ENCODE measurements around the gene DISP2. TPM values are rescaled to one million over a fixed set of nuclear protein-coding genes. Genes with fewer than 3 reads are reported as not detected.

Gene DISP2
- total RNA-seq, 3 donors from 2014 or later: 0.03 to 0.26 (median 0.08) TPM

- H3K9me3 Mint-ChIP-seq: no peaks in the 10 kb centered on the region
- DNase-seq (no peak), ATAC-seq (no peak)
- no peaks in the 10 kb centered on the region for H3K4me1 Mint-ChIP-seq (ENCODE audit: low read depth)
- H3K36me3 Mint-ChIP-seq (ENCODE audit: insufficient read depth): peaks cover 19% of the 10 kb centered on the region
- no peak overlapping the region for H3K4me3 Mint-ChIP-seq
- no peaks in the 10 kb centered on the region for H3K27me3 Mint-ChIP-seq (ENCODE audit: low read depth)
Measured at GRCh38 chr15:40418126-40418525, 60.1 kb downstream of the DISP2 start.

GRCh38 chr15:40420071-40420713 lies 62.2 kb downstream of the DISP2 start:
- DNase-seq: no peak
- Mint-ChIP-seq H3K36me3 (ENCODE audit: insufficient read depth) (peaks cover 10% of the 10 kb centered on the region), H3K4me1 (ENCODE audit: low read depth) (no peaks in the 10 kb centered on the region), H3K9me3 (no peaks in the 10 kb centered on the region), H3K27me3 (ENCODE audit: low read depth) (no peaks in the 10 kb centered on the region), H3K4me3 (no peak overlapping the region)
- ATAC-seq: no peak

GRCh38 chr15:40420793-40421192 lies 62.8 kb downstream of the DISP2 start:
- H3K4me1 Mint-ChIP-seq (ENCODE audit: low read depth): no peaks in the 10 kb centered on the region
- no peak for ATAC-seq
- H3K4me3 Mint-ChIP-seq: no peak overlapping the region
- peaks cover 6% of the 10 kb centered on the region for H3K36me3 Mint-ChIP-seq (ENCODE audit: insufficient read depth)
- no peaks in the 10 kb centered on the region for H3K27me3 Mint-ChIP-seq (ENCODE audit: low read depth)
- H3K9me3 Mint-ChIP-seq: no peaks in the 10 kb centered on the region
- no peak for DNase-seq

GRCh38 chr15:40421246-40422157 lies 63.5 kb downstream of the DISP2 start:
- Mint-ChIP-seq H3K4me3 (no peak overlapping the region), H3K9me3 (no peaks in the 10 kb centered on the region), H3K36me3 (ENCODE audit: insufficient read depth) (peaks cover 6% of the 10 kb centered on the region), H3K4me1 (ENCODE audit: low read depth) (no peaks in the 10 kb centered on the region), H3K27me3 (ENCODE audit: low read depth) (no peaks in the 10 kb centered on the region)
- ATAC-seq: peak; percentile 97 to 99
- DNase-seq: peak; percentile 81

- no peaks in the 10 kb centered on the region for H3K36me3 Mint-ChIP-seq (ENCODE audit: insufficient read depth)
- DNase-seq (no peak), ATAC-seq (no peak)
- H3K4me3 Mint-ChIP-seq: no peak overlapping the region
- H3K27me3 Mint-ChIP-seq (ENCODE audit: low read depth): no peaks in the 10 kb centered on the region
- H3K9me3 Mint-ChIP-seq: no peaks in the 10 kb centered on the region
- H3K4me1 Mint-ChIP-seq (ENCODE audit: low read depth): no peaks in the 10 kb centered on the region
Measured at GRCh38 chr15:40424483-40425115, 66.6 kb downstream of the DISP2 start.

- no peak for ATAC-seq
- H3K9me3 Mint-ChIP-seq: no peaks in the 10 kb centered on the region
- no peaks in the 10 kb centered on the region for H3K27me3 Mint-ChIP-seq (ENCODE audit: low read depth)
- no peak overlapping the region for H3K4me3 Mint-ChIP-seq
- no peaks in the 10 kb centered on the region for H3K36me3 Mint-ChIP-seq (ENCODE audit: insufficient read depth)
- no peaks in the 10 kb centered on the region for H3K4me1 Mint-ChIP-seq (ENCODE audit: low read depth)
- no peak for DNase-seq
Measured at GRCh38 chr15:40425681-40426080, 67.7 kb downstream of the DISP2 start.

- ATAC-seq (no peak), DNase-seq (no peak)
- Mint-ChIP-seq H3K9me3 (no peaks in the 10 kb centered on the region), H3K36me3 (ENCODE audit: insufficient read depth) (no peaks in the 10 kb centered on the region), H3K27me3 (ENCODE audit: low read depth) (no peaks in the 10 kb centered on the region), H3K4me3 (no peak overlapping the region), H3K4me1 (ENCODE audit: low read depth) (no peaks in the 10 kb centered on the region)
Measured at GRCh38 chr15:40427188-40427587, 69.2 kb downstream of the DISP2 start.

GRCh38 chr15:40428185-40428584 lies 70.2 kb downstream of the DISP2 start:
- Mint-ChIP-seq H3K36me3 (ENCODE audit: insufficient read depth) (no peaks in the 10 kb centered on the region), H3K27me3 (ENCODE audit: low read depth) (no peaks in the 10 kb centered on the region)

More at GRCh38 chr15:40428185-40428584, 70.2 kb downstream of the DISP2 start:
- ATAC-seq (no peak), DNase-seq (no peak)
- H3K9me3 Mint-ChIP-seq: no peaks in the 10 kb centered on the region
- no peaks in the 10 kb centered on the region for H3K4me1 Mint-ChIP-seq (ENCODE audit: low read depth)
- no peak overlapping the region for H3K4me3 Mint-ChIP-seq

Other genes starting within 250 kb of the DISP2 start
- 1 to 10 TPM; 3.1 to 7.1 (median 6.6) TPM for gene BMF, start 249.3 kb upstream of the DISP2 start, total RNA-seq
- 10 to 100 TPM; 12.1 to 17.4 (median 15.6) TPM for gene BUB1B, start 197.2 kb upstream of the DISP2 start, total RNA-seq
- gene PAK6, start 119.2 kb upstream of the DISP2 start, total RNA-seq: under 1 TPM; 0.28 to 0.84 (median 0.76) TPM
- gene ANKRD63, start 75.2 kb upstream of the DISP2 start, total RNA-seq: not detected
- gene PLCB2, start 50.3 kb upstream of the DISP2 start, total RNA-seq: 10 to 100 TPM; 41.7 to 50.3 (median 48.6) TPM
- 10 to 100 TPM; 11.4 to 13.3 (median 13.3) TPM for gene INAFM2, start 34.5 kb upstream of the DISP2 start, total RNA-seq
- gene CCDC9B, start 17.3 kb upstream of the DISP2 start, total RNA-seq: under 1 TPM; 0.13 to 0.30 (median 0.25) TPM
- under 1 TPM in 1 of 3 donors, not detected in 2; 0.54 TPM for gene PHGR1, start 7.2 kb upstream of the DISP2 start, total RNA-seq
- 10 to 100 TPM; 22.6 to 37.0 (median 29.1) TPM for gene KNSTRN, start 24.5 kb downstream of the DISP2 start, total RNA-seq
- gene IVD, start 47.6 kb downstream of the DISP2 start, total RNA-seq: 10 to 100 TPM; 65.2 to 71.4 (median 68.7) TPM
- 10 to 100 TPM; 28.0 to 31.6 (median 31.5) TPM for gene BAHD1, start 82.7 kb downstream of the DISP2 start, total RNA-seq
- 1 to 10 TPM; 6.2 to 7.1 (median 7.0) TPM for gene CHST14, start 112.8 kb downstream of the DISP2 start, total RNA-seq
- gene CCDC32, start 206.8 kb downstream of the DISP2 start, total RNA-seq: 10 to 100 TPM; 29.9 to 33.9 (median 31.0) TPM
- 10 to 100 TPM; 33.3 to 41.1 (median 37.0) TPM for gene RPUSD2, start 211.1 kb downstream of the DISP2 start, total RNA-seq
- 1 to 10 TPM; 2.9 to 4.1 (median 3.6) TPM for gene KNL1, start 236.0 kb downstream of the DISP2 start, total RNA-seq

Measured in activated T-cell treated with anti-CD3 and anti-CD28 coated beads, Interleukin-2, amount 50 U/mL, for 4 hours (primary cell).